ENCODE measurements around the gene LRRC7.

The LRRC7 gene

DNA sequence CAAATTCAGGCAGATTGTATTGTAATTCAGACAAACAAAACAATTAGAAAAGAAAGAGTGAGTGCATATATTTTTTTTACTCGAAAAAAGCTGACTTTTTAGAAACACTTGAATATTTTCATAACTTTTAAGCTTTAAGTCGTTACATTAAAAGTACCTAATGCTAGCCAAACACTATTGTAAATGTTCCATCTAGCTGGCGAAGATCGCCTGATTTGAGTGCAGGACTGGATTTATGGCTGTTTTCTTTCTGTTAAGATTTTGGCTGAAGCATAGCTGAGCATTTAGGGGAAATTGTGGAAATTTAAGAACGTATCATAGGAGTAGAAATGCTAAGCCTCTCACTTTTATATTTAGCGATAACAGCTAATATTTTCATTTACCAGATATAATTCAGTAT lies 24.6 kb downstream of the LRRC7 start:
- DNase-seq = no peak

DNA sequence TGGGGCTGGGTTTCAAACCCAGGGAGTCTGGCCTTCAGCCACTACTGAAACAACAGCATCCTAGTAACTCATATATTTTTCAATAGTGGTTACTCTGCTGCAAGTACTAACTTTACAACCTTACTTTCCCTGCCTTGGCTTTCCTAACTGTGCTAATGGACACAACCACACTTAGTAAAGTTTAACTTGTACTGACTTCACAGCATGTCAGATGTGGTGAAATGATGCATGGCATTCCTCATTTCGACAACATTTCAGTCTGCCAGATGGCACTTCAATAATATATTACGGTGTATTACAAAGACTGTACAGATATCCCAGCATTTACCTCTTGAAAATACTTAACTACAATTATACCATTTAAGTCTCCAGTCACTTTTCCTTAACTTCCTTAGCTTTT lies 27.8 kb downstream of the LRRC7 start:
- no peak for DNase-seq

DNA sequence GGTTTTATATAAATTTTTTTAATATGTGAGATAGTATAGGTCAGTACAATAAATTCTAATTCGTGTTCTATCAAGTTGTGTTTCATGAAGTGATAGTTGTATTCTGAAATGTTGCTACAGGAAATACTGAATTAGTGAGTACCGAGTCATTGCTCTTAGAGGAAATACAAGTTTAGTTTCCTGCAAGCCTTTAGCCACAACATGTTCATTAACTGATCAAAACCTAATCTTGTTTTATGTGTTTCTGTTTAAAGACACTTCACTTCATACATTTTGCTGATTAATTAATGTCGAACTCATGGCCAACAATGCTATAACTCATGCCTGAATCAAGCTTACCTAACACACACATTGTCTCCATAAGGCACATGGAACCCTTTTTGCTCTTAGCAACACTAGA lies 43.6 kb downstream of the LRRC7 start:
- DNase-seq = no peak

DNA sequence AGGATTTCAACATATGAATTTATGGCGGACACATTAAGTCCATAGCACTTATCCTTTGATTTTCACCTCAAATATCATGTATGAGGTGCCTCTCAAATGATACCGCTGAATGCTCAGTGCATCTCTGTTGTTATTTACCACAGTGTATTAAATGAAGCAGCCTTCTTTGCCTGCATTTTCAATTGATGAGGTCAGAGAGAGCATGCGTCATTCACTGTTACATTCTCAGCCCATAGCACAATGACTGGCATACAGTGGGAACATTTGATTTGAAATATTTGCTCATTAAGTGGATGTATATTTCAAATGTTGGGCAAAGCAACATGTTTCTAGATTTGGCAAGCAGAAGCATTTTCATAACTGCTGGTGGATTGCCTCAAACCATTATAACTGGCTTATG lies 45.7 kb downstream of the LRRC7 start:
- no peak for DNase-seq

GRCh38 chr1:69638673-69639072 lies 71.0 kb downstream of the LRRC7 start:
- DNase-seq = no peak

DNA sequence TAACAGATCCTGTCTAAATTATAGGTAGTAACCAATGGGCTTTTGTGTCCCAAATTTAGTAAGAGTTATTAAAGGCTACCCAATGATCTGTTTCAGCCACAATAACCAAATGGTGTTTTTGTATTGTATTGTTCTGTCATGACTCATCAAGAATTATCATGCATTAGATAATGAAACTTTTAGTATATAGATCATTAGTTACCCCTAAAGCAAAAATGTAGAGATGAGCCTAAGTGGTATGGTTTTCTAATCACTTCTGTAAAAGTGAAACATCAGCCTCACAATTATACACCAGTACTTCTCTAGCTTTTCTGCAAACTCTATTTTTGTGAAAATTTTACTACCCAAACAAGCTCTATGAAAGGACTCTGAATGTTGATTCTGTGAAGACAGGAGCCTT lies 71.4 kb downstream of the LRRC7 start:
- DNase-seq = no peak

DNA sequence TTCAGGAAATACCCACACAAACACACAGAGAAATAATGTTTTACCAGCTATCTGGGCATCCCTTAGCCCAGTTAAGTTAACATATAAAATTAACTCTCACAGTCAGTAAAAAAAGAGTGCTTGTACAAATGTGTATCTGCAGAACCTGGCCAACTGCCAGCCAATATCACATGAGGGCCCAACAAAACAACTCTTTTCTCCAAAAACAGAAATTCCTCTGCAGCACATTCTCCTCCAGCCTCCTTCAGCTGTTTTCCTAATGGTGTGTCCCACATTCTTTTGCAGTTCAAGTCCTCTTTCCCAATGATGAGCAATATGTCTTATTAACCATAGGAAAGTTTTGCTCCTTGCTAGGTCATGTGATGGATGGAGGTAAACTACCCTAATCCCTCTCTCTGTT lies 75.5 kb downstream of the LRRC7 start:
- DNase-seq = no peak

DNA sequence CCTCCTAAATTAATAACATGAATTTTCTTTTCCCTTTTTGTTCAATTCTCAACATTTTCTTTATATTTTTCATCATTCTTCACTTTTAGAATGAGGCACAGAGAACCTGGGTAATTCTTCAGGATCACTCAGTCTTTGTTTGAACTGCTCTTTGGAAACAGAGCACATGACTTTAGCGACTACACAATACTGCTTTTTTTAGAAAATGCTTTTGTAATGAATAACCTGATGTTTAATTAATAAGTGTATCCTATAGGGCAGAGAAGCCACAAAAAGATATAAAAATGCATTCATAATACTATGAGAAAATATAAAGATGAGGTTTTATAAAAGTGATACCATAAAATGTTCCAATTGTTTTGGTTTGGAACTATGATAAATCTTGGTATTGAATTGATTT lies 77.8 kb downstream of the LRRC7 start:
- no peak for DNase-seq

GRCh38 chr1:69648486-69648885 lies 80.8 kb downstream of the LRRC7 start:
- DNase-seq = no peak

DNA sequence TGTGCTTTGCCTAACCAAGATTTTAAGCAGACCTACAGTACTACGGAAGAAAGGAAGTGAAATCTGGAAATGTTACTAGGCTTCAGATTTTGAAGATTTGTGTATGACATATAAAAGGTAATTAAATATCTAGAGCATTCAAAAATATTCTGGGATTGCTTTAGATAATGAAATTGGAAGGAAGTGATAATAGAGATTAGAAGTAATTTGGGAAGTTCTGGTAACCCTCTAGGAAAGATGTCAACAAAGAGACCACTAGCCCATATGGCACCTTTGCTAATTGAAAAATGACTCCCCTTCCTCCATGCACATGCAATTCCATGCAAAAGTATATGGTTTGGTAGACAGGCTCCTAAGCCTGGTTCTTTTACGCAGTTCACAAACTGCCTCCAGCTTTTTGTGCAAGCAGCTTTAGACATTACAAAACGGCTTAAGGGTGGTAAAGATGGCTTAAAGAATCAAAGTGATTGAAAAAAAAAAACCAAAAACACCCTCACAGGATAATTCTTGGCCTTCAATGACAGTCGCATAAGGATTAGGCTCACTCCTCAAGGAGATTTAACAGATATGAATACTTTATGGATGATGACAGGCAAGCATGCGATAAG lies 81.8 kb downstream of the LRRC7 start:
- no peak for DNase-seq

- no peak for DNase-seq
Observed at GRCh38 chr1:69650779-69651178, 83.1 kb downstream of the LRRC7 start.

DNA sequence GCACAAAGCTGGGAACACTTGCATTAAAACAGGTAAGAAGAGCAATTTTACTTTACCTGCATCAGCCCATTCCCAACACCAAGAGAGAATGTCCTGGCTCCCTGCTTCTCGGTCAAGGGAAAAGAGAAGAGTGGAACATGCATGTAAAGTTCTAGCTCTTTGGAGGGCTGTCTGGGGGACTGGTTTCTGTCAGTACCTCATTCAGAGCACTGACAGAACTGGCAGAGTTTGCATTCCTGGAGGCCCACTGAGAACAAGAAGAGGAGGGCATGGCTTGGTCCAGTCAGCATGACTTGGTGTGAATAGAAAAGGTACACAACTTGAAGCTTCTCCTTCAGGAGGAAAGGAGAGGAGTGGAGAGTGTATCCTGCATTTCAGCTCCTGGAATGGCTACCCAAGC lies 83.9 kb downstream of the LRRC7 start:
- no peak for DNase-seq

DNA sequence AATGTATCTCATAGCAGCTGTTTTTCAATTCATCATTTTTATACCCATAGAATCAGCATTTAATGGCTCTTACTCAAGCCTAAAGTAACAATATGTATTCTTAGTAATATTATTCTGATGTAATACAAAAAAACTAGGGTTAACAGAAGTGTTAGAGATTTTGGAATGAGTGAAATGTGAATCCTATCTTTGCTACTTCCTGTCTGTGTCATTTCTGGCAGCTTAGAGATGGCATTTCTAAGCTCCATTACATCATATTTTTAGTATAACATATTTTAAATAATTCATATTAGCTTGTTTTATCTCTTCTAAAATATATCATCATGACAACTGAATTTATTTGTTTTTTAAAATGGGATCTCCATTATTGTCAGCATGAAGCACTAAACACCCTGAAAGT lies 90.2 kb downstream of the LRRC7 start:
- DNase-seq = no peak

DNA sequence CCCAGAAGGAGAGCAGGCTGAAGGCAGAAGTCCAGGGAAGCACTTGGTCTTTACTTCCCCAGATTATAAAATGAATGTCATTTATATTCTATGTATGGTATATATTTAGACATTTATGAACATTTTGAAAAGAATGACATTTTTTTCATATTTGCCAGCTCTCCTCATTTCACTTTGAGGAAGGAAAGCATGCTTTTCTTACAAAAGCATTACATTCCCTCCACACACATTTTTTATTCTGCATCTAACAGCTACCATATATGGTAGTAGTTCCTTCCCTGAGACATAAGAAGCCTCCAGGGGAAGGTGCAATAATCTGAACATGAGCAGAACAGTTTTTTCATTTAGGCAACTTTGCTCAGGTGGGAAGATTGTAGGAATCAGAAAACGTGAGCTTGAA lies 94.0 kb downstream of the LRRC7 start:
- no peak for DNase-seq

DNA sequence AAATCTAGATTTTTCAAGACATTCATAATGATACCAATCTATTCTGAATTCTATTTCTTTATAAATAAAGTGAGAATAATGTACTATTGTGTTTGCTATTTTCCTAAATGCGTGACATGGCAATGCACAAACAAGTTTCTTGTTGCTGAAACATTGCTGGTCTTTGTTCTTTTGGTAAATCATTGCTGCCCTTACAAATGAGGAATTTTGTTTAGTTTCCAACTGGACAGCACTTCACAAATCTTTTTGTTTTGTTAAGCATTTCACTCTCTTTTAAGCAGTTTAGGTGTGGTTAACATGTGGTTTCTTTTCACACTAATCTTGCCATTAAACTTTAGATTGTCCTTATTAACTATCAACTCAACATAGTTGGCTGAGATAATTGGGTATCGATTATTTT lies 94.6 kb downstream of the LRRC7 start:
- DNase-seq = no peak

DNA sequence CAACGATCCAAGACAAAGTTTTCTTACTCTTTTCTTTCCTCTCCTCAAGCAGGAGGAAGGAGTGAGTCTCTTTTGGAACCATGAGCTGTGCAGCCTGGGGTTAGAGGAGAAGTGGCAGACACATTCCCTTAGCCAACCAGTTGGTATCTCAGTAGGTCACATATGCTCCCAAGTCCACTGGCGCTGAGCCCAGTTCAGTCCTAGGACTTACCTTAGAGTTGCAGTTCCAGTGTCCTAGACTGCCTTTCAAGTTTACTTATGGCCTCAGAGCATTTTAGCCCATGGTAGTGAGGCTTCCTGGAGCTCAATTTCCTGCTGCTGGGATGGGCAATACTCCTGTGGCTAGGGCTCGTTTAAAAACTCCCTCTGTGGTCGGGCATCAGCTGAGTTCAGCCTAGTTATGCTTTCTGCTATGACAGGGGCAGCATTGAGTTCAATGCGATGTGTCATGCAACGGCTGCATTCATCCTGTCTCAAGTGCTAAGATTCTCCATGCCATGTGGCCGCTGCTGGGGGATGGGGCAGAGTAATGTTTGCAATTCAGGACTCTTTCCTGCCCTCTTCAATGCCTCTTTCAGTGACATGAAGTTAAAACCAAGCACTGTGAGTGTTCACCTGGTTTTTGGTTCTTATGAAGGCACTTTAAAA lies 103.8 kb downstream of the LRRC7 start:
- no peak for DNase-seq

GRCh38 chr1:69673321-69673720 lies 105.6 kb downstream of the LRRC7 start:
- DNase-seq = no peak

DNA sequence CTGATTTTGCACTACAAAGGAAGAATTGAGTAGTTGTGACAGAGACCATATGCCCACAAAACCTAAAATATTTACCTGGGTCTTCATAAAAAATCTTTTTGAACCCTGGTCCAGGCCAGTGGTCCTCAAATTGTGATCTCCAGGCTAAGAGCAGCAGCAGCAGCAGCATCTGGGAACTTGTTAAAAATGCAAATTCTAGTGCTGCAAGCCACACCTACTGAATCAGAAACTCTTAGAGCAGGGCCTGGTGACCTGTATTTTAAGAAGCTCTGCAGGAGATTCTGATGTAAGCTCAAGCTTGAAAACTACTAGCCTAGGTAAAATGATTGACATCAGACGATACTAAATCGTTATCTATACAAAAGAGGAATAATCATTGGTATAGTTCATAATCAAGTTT lies 112.2 kb downstream of the LRRC7 start:
- DNase-seq = no peak

DNA sequence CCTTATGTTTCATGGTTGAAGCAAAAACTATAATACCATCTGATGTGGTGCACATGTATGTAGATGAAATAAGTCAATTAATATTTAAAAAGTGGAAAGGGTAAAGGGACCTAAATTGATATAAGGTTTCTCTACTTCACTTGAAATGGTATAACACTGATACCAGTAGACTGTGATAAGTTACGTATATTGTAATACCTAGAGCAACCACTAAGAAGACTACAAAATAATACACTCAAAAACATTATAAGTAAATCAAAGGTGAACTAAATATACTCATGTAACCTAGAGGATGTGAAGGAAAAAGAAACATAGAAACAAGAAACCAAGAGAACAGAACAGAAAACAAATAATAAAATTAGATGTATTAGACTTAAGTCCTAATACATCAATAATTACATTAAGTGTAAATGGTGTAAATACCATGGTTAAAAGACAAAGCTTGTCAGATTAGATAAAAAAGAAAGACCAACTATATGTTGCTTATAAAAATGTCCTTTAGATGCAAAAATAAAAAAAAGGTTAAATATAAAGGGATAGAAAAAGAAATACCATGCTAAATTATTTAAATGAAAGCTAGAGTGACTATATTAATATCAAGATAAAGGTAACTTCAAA lies 118.8 kb downstream of the LRRC7 start:
- DNase-seq = no peak

DNA sequence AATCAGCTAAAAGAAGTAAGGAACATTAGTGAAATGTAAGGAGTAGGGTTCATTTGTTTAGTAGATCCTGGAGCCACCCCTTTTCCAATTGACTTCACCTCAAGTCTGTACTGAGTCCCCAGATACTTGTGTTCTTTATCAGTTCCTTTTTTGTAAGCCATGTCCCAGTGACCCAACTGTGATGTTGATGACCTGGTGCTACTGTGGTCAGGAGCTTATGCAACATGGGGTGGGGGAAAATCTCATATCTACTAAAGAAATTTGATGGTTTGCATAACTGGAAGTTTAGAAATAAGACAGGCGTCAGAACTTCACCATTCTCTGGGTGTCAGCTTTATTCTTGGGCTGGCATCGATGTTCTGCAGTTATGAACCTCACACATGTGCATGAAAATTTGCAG lies 120.5 kb downstream of the LRRC7 start:
- DNase-seq = no peak

DNA sequence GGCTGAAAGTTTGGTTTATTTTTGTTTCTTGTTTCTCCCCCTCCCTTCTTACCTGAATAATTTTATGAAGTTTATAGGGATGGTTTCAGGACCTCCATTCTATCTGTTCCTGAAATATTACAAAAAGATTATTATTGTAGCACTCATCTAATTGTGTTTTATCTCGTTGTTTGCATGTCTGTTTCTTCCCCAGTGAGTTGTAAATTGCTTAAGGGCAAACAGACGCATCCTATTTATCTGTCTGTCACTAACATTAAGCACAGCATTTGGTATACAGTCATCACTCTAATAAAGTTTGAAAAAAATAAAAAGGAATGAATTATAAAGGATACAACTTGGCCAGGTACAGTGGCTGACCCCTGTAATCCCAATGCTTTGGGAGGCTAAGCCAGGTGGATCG lies 123.5 kb downstream of the LRRC7 start:
- DNase-seq = no peak

GRCh38 chr1:69693921-69694675 lies 126.4 kb downstream of the LRRC7 start:
- no peak for DNase-seq

- DNase-seq = no peak
Observed at GRCh38 chr1:69697340-69697739, 129.6 kb downstream of the LRRC7 start.

DNA sequence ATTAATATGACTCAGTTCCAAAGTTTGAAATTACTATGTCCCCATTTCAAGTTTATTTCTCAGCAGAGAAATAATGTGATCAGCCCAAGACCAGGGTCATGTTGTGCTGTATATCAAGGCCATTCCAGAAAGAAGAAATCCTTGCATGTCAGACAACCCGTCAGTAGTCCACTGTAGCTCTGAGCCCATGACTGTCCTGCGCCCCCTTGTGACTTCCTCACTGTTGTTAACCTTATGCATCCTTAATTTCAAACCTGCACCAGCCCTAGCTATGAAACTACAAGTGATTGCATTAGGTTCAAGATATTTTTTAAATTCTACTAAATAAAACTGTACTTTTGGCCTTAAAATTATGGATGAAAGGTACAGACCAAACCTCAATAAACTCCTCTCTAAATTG lies 133.0 kb downstream of the LRRC7 start:
- DNase-seq = no peak

Measured in NCI-H187 treated with DMSO at 0.1 percent for 48 hours (cell line).